CD4-positive, alpha-beta T cell (primary cell): ENCODE results near the gene PKIG. TPM values are rescaled to one million over a fixed set of nuclear protein-coding genes. Genes with fewer than 3 reads are reported as not detected.

ENCODE experiments used
- ATAC-seq: fragments of 200-7000 bp; cut with Tn5 transposase; one replicate; pipeline ENCODE4 v1.10.0; 2022; ENCODE audit warnings: mild to moderate bottlenecking; ENCODE audit not compliant: poor library complexity
- CTCF ChIA-PET: fragments of 350-600 bp; sonication (Branson Sonifier 250); formaldehyde crosslinking; loops from one replicate; lab custom pipeline; 2021; ENCODE audit warnings: antibody characterized with exemption, inconsistent platforms; lab: Charles Lee
- POLR2A ChIA-PET: fragments of 350-600 bp; sonication (Branson Sonifier 250); formaldehyde crosslinking; loops from one replicate; lab custom pipeline; 2021; ENCODE audit warnings: antibody characterized with exemption, inconsistent platforms; lab: Charles Lee
- DNase-seq, 14 experiments: peaks; one replicate each; pipeline ENCODE4 v3.0.0-alpha.2; 2013 to 2020; ENCODE audit warnings: mixed read lengths in 2 of 14
- H3K27ac ChIP-seq, 2 donors: one replicate each; pipeline versions ENCODE4 v1.5.1 to v1.7.0; 2013; ENCODE audit warnings: low read length in 2 of 2, low read depth in 1 of 2, mild to moderate bottlenecking in 1 of 2
- H3K27me3 ChIP-seq, 2 experiments: 1 replicate in 1 of 2; 2 replicates in 1 of 2; pipeline versions ENCODE4 v1.6.1 to v1.7.0; 2013; ENCODE audit warnings: low read length in 2 of 2, control low read depth in 1 of 2, mild to moderate bottlenecking in 1 of 2, moderate library complexity in 1 of 2; ENCODE audit not compliant: insufficient read depth in 2 of 2, control insufficient read depth in 1 of 2
- H3K36me3 ChIP-seq: one replicate; pipeline ENCODE4 v1.6.1; 2013; ENCODE audit warnings: low read length, control low read depth; ENCODE audit not compliant: insufficient read depth
- H3K4me1 ChIP-seq: one replicate; pipeline ENCODE4 v1.6.1; 2013; ENCODE audit warnings: low read length, control low read depth; ENCODE audit not compliant: insufficient read depth
- H3K4me3 ChIP-seq: one replicate; pipeline ENCODE4 v1.5.1; 2013; ENCODE audit warnings: mild to moderate bottlenecking, low read length, moderate library complexity
- H3K9me3 ChIP-seq, 2 experiments: 1 replicate in 1 of 2; 2 replicates in 1 of 2; pipeline versions ENCODE4 v1.6.1 to v1.7.0; 2013; ENCODE audit warnings: low read length in 2 of 2, mild to moderate bottlenecking in 2 of 2, control low read depth in 1 of 2, moderate library complexity in 1 of 2; ENCODE audit not compliant: control insufficient read depth in 1 of 2, insufficient read depth in 1 of 2
- H3K27ac Mint-ChIP-seq: one replicate; pipeline ENCODE4 v1.8.0; 2020; ENCODE audit warnings: mixed read lengths
- H3K27me3 Mint-ChIP-seq: one replicate; pipeline ENCODE4 v1.8.0; 2021; ENCODE audit warnings: mixed read lengths
- H3K36me3 Mint-ChIP-seq: one replicate; pipeline ENCODE4 v1.8.0; 2021; ENCODE audit warnings: low read depth, mixed read lengths
- H3K4me1 Mint-ChIP-seq: one replicate; pipeline ENCODE4 v1.8.0; 2021; ENCODE audit warnings: low read depth, mixed read lengths
- H3K4me3 Mint-ChIP-seq: one replicate; pipeline ENCODE4 v1.8.0; 2020; ENCODE audit warnings: mild to moderate bottlenecking, mixed read lengths
- H3K9me3 Mint-ChIP-seq: one replicate; pipeline ENCODE4 v1.8.0; 2020; ENCODE audit warnings: mixed read lengths
- intact Hi-C, 2 experiments: fragments of 100-400 bp; cut with DNase I in 1 of 2; cut with micrococcal nuclease in 1 of 2; formaldehyde crosslinking; loops; one replicate each; pipeline versions ENCODE4 v1.15.1 to v1.9.0; 2023 to 2025; cut with DNase I, micrococcal nuclease
- total RNA-seq, 174 experiments: library from RNA in 2 of 174; stranded (reverse) in 2 of 174; gene quantifications; one replicate each; pipeline ENCODE4 v1.2.3 and lab custom pipeline; 2021 to 2026
- TF ChIP-seq, protein P1 (sequence below): fragments of 200-600 bp; IDR thresholded peaks from one replicate; pipeline ENCODE4 v1.8.0; 2022; ENCODE audit warnings: antibody characterized with exemption, mild to moderate bottlenecking

Gene PKIG
- total RNA-seq, 2 experiments from 2014 or later = 1.7 to 2.4 TPM

DNA sequence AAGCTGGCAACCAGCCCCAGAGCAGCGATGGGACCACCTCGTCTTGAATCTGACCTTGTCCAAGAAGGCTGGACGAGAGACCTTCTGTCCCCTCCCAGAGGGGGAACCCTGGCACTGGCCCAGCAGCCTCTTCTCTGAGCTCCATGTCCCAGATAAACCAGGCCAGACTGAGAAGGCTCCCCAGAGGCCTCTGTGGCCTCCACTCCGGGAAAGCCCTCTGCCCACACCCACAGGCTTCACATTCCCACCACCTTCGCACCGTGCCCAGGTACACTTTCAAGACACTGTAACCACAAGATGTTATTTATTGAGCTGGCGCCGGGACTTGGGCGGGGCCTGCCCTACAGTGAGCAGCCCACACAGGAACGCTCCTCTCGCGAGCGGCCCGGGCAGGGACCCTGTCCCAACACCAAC lies 35.9 kb downstream of the PKIG start:
- peak; percentile 83 for ATAC-seq
- Mint-ChIP-seq H3K9me3 (no peaks in the 10 kb centered on the region), H3K27me3 (no peaks in the 10 kb centered on the region), H3K4me1 (peaks cover 73% of the 10 kb centered on the region), H3K4me3 (peak overlapping the region; percentile 66), H3K36me3 (peaks cover 72% of the 10 kb centered on the region), H3K27ac (peak overlapping the region; percentile 98)
- Histone ChIP-seq H3K4me1 (peaks cover 55% of the 10 kb centered on the region), H3K9me3 (peaks cover 0 to 10% of the 10 kb centered on the region in 2 experiments), H3K27me3 (no peaks in the 10 kb centered on the region), H3K4me3 (no peak overlapping the region), H3K36me3 (peaks cover 57% of the 10 kb centered on the region), H3K27ac (peak overlapping the region; percentile 19 to 45)
- POLR2A ChIA-PET = interaction anchor here (0.6 to 2.0 kb wide), 10 partner anchors 8 to 107 kb away, joined by 3 to 27 read pairs (median 4); partner anchors contain the start of gene ADA
- peak in 13 of 14 experiments; percentile 23 to 73 (median 45) for DNase-seq
- CTCF ChIA-PET = interaction anchor here (0.6 to 3.0 kb wide), 3 partner anchors 8 to 271 kb away, joined by 3 to 14 read pairs (median 8); no protein-coding TSS in a partner anchor
- intact Hi-C loops = loop anchor here (5.0 to 10.0 kb wide), 2 partner anchors 114 to 304 kb away; partner anchors contain the start of gene FITM2 (in 1 of the 2)
- TF ChIP-seq, protein P1, sequence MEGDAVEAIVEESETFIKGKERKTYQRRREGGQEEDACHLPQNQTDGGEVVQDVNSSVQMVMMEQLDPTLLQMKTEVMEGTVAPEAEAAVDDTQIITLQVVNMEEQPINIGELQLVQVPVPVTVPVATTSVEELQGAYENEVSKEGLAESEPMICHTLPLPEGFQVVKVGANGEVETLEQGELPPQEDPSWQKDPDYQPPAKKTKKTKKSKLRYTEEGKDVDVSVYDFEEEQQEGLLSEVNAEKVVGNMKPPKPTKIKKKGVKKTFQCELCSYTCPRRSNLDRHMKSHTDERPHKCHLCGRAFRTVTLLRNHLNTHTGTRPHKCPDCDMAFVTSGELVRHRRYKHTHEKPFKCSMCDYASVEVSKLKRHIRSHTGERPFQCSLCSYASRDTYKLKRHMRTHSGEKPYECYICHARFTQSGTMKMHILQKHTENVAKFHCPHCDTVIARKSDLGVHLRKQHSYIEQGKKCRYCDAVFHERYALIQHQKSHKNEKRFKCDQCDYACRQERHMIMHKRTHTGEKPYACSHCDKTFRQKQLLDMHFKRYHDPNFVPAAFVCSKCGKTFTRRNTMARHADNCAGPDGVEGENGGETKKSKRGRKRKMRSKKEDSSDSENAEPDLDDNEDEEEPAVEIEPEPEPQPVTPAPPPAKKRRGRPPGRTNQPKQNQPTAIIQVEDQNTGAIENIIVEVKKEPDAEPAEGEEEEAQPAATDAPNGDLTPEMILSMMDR = no peak

DNA sequence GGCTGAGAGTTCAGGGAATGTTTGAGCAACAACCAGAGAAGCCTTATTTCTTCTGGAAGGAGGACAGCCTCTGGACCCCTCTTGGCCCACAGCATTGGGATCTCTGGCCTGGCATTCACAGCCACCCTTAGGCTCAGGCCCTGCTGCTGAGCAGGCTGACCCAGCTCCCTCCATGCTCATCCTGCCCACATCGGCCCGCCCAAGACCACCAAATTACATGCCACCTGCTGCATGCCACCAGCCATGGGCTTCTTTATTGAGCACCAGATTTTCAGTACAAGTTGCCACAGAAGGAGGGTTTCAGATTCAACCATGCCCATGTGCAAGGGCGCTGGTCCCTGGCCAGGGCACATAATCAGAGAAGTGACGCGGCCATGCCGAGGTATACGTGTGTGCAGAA lies 36.9 kb downstream of the PKIG start:
- no peaks in the 10 kb centered on the region for H3K9me3 Mint-ChIP-seq
- Histone ChIP-seq H3K27ac (peak overlapping the region in 1 of 2 donors; percentile 35), H3K9me3 (peaks cover 0 to 16% of the 10 kb centered on the region in 2 experiments), H3K4me1 (peaks cover 54% of the 10 kb centered on the region), H3K4me3 (no peak overlapping the region), H3K36me3 (peaks cover 60% of the 10 kb centered on the region), H3K27me3 (no peaks in the 10 kb centered on the region)
- intact Hi-C loops = loop anchor here (5.0 to 10.0 kb wide), 2 partner anchors 113 to 304 kb away; partner anchors contain the start of gene FITM2 (in 1 of the 2)
- TF ChIP-seq, protein P1 = no peak
- H3K4me1 Mint-ChIP-seq = peaks cover 64% of the 10 kb centered on the region
- H3K27ac Mint-ChIP-seq = peak overlapping the region; percentile 98
- ChIA-PET POLR2A (interaction anchor here (0.8 to 2.0 kb wide), 7 partner anchors 9 to 65 kb away, joined by 3 to 27 read pairs (median 4); partner anchors contain the start of gene ADA), CTCF (interaction anchor here (1.6 to 3.0 kb wide), 2 partner anchors 9 to 65 kb away, joined by 8 to 14 read pairs; no protein-coding TSS in a partner anchor)
- peaks cover 79% of the 10 kb centered on the region for H3K36me3 Mint-ChIP-seq
- no peak for ATAC-seq
- DNase-seq = no peak
- no peak overlapping the region for H3K4me3 Mint-ChIP-seq
- H3K27me3 Mint-ChIP-seq = no peaks in the 10 kb centered on the region

DNA sequence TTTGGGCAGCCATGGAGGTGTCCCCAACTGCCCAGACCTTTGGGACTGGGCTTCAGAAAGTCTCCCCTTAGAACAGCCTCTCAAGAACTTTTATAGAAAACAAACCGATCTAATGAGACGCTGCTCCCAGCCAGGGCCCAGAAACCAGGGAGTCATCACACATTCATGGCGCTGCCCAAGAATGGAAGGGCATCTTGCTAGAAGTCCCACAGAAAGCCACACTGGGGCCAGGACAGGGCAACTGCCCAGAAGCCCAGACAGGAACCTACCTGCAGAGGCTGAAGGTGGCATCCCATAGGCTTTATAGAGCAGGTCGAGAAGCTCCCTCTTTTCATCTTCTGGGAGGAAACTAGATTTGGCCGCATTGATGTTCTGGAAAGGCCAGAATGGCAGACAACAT lies 37.7 kb downstream of the PKIG start:
- Mint-ChIP-seq H3K27me3 (no peaks in the 10 kb centered on the region), H3K9me3 (no peaks in the 10 kb centered on the region), H3K4me3 (no peak overlapping the region), H3K4me1 (peaks cover 56% of the 10 kb centered on the region), H3K36me3 (peaks cover 83% of the 10 kb centered on the region), H3K27ac (peak overlapping the region; percentile 98)
- TF ChIP-seq, protein P1 = no peak
- H3K27ac ChIP-seq = no peak overlapping the region
- no peak for DNase-seq
- ChIA-PET POLR2A (no interaction called here), CTCF (no interaction called here)
- intact Hi-C loops = loop anchor here in 1 of 2 experiments (2.0 to 5.0 kb wide), 2 partner anchors 21 to 62 kb away; no protein-coding TSS in a partner anchor
- ATAC-seq = no peak
- H3K36me3 ChIP-seq = peaks cover 62% of the 10 kb centered on the region
- peaks cover 46% of the 10 kb centered on the region for H3K4me1 ChIP-seq
- no peaks in the 10 kb centered on the region for H3K27me3 ChIP-seq
- H3K4me3 ChIP-seq = no peak overlapping the region
- peaks cover 0 to 18% of the 10 kb centered on the region in 2 experiments for H3K9me3 ChIP-seq
